Suprapubic skin (tissue), 4 donors: ENCODE measurements around the gene CTNND1. TPM values are rescaled to one million over a fixed set of nuclear protein-coding genes. Genes with fewer than 3 reads are reported as not detected.

Experiments used
- DNase-seq, 2 donors: peaks; one replicate each; pipeline ENCODE4 v3.0.0-alpha.2; 2019; ENCODE audit warnings: low spot score in 2 of 2
- H3K27ac ChIP-seq: fragments of 200-600 bp; sonication (generic); one replicate; pipeline ENCODE4 v1.5.1; 2019
- H3K27me3 ChIP-seq: fragments of 200-600 bp; sonication (generic); one replicate; pipeline ENCODE4 v1.5.1; 2019
- H3K36me3 ChIP-seq: fragments of 200-600 bp; sonication (generic); one replicate; pipeline ENCODE4 v1.5.1; 2019
- H3K4me1 ChIP-seq: fragments of 200-600 bp; sonication (generic); one replicate; pipeline ENCODE4 v1.5.1; 2019
- H3K4me3 ChIP-seq: fragments of 200-600 bp; sonication (generic); one replicate; pipeline ENCODE4 v1.5.1; 2019; ENCODE audit warnings: mild to moderate bottlenecking
- H3K9me3 ChIP-seq: fragments of 200-600 bp; sonication (generic); one replicate; pipeline ENCODE4 v1.5.1; 2019
- EP300 ChIP-seq: sonication (generic); formaldehyde crosslinking; IDR thresholded peaks from one replicate; pipeline ENCODE4 v1.6.1; 2017; ENCODE audit warnings: antibody characterized with exemption
- POLR2A ChIP-seq, 2 donors: fragments of 450-650 bp; IDR thresholded peaks; one replicate each; pipeline ENCODE4 v1.6.1; 2017; ENCODE audit warnings: antibody characterized with exemption in 2 of 2, mild to moderate bottlenecking in 2 of 2, moderate library complexity in 2 of 2
- POLR2AphosphoS5 ChIP-seq, 3 donors: sonication (generic); formaldehyde crosslinking; IDR thresholded peaks; one replicate each; pipeline ENCODE4 v1.6.1; 2017; ENCODE audit warnings: antibody characterized with exemption in 3 of 3
- whole genome bisulfite sequencing: methylation state at CpG from one replicate; pipeline ENCODE4 v1.1.5; 2018; 5-methylcytosine and 5-hydroxymethylcytosine counted together
- total RNA-seq, 4 donors: library from RNA; depleted of rRNA; stranded (reverse); fragments of >200 nt; gene quantifications; one replicate each; pipeline ENCODE4 v1.1.0, GENCODE V29; 2016
- TF ChIP-seq, protein P1 (sequence below), 2 donors: fragments of 200-600 bp in 1 of 2; fragments of 450-650 bp in 1 of 2; sonication (generic) in 1 of 2; IDR thresholded peaks; one replicate each; pipeline ENCODE4 v1.5.1; 2016 to 2019; ENCODE audit warnings: antibody characterized with exemption in 2 of 2, mild to moderate bottlenecking in 1 of 2, moderate library complexity in 1 of 2

The CTNND1 gene
- total RNA-seq, 4 donors from 2014 or later, result 216 to 336 (median 223) TPM

DNA sequence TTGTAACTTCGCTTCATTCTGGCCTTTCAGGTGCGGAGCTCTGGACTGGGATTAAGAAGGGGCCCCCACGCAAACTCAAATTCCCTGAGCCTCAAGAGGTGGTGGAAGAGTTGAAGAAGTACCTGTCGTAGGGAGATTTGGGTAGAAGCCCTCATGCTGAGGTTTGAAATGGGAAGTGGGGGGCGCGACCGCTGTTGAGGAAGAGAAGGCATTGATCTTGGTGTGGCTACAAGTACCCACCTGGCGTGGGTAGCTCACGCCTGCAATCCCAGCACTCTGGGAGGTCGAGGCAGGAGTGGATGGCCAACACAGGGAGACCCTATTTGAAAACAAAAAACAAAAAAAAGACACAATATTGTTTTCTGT lies 19.5 kb upstream of the CTNND1 start:
- no peak for DNase-seq
- WGBS, result 3% methylated on average over 10 of the region's 10 CpGs
- Histone ChIP-seq H3K4me1 (peaks cover 21% of the 10 kb centered on the region), H3K9me3 (no peaks in the 10 kb centered on the region), H3K4me3 (peak overlapping the region; percentile 81), H3K27ac (peak overlapping the region; percentile 95), H3K27me3 (no peaks in the 10 kb centered on the region), H3K36me3 (peaks cover 50% of the 10 kb centered on the region)
- no peak for TF ChIP-seq POLR2A (IDR thresholded peaks at IDR 0.05)
- TF ChIP-seq, protein P1, sequence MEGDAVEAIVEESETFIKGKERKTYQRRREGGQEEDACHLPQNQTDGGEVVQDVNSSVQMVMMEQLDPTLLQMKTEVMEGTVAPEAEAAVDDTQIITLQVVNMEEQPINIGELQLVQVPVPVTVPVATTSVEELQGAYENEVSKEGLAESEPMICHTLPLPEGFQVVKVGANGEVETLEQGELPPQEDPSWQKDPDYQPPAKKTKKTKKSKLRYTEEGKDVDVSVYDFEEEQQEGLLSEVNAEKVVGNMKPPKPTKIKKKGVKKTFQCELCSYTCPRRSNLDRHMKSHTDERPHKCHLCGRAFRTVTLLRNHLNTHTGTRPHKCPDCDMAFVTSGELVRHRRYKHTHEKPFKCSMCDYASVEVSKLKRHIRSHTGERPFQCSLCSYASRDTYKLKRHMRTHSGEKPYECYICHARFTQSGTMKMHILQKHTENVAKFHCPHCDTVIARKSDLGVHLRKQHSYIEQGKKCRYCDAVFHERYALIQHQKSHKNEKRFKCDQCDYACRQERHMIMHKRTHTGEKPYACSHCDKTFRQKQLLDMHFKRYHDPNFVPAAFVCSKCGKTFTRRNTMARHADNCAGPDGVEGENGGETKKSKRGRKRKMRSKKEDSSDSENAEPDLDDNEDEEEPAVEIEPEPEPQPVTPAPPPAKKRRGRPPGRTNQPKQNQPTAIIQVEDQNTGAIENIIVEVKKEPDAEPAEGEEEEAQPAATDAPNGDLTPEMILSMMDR (IDR thresholded peaks at IDR 0.05), result no peak
- TF ChIP-seq POLR2AphosphoS5 (IDR thresholded peaks at IDR 0.05), result no peak
- no peak for TF ChIP-seq EP300

GRCh38 chr11:57744357-57744756 lies 17.2 kb upstream of the CTNND1 start:
- 69% methylated on average over 1 of the region's 2 CpGs for WGBS
- H3K36me3 ChIP-seq, result peaks cover 35% of the 10 kb centered on the region
- no peak overlapping the region for H3K27ac ChIP-seq

DNA sequence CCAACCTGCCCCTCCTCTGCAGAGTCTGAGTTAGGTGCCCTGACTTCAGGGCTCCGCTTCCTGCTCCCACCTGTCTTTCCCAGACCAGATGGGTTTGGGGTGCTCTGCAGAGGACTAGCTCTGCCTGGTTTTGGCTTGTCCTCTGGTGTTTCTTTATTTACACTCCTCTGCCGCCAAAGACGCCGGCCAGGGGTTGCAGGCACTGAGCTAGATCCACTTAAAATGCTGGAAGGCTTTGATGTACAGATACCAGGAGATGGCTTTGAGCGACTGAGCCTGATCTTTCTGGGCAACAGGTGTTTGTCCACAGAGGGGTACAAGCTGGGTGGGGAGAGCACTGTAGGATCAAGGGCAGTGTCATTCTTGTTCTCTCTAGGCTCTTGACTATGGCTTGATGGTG lies 16.4 kb upstream of the CTNND1 start:
- no peak overlapping the region for H3K4me3 ChIP-seq
- 86% methylated on average over 5 of the region's 5 CpGs for WGBS
- H3K27ac ChIP-seq, result no peak overlapping the region
- H3K4me1 ChIP-seq, result peaks cover 21% of the 10 kb centered on the region
- DNase-seq, result no peak
- no peaks in the 10 kb centered on the region for H3K9me3 ChIP-seq
- H3K36me3 ChIP-seq, result peaks cover 33% of the 10 kb centered on the region
- H3K27me3 ChIP-seq, result no peaks in the 10 kb centered on the region
- no peak for TF ChIP-seq EP300
- TF ChIP-seq, protein P1 (IDR thresholded peaks at IDR 0.05), result no peak
- TF ChIP-seq POLR2A (IDR thresholded peaks at IDR 0.05), result no peak
- no peak for TF ChIP-seq POLR2AphosphoS5 (IDR thresholded peaks at IDR 0.05)

More at GRCh38 chr11:57744357-57744756, 17.2 kb upstream of the CTNND1 start:
- Histone ChIP-seq H3K9me3 (no peaks in the 10 kb centered on the region), H3K4me3 (no peak overlapping the region), H3K4me1 (peaks cover 21% of the 10 kb centered on the region), H3K27me3 (no peaks in the 10 kb centered on the region)
- DNase-seq, result no peak
- TF ChIP-seq POLR2A (IDR thresholded peaks at IDR 0.05) (no peak), POLR2AphosphoS5 (IDR thresholded peaks at IDR 0.05) (no peak)

DNA sequence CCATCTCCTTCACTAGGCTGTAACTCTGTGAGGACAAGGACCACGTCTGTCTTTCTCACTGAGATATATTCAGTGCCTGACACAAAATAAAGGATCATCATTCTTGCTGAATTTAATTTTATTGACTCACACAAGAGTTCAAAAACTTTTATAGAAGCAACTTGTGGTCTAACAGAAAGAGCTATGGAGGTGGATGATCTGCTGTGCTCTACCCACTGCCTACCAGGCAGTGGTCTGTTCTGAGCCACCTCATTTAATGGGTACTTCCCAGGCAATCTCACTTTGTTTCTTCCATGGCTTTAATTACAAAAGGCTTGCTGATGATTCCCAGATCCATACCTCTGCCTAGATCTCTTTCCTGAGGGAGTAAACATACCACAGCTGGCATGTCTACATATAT lies 14.7 kb upstream of the CTNND1 start:
- 85% methylated on average over 1 of the region's 1 CpG for WGBS

GRCh38 chr11:57751176-57751575 lies 10.4 kb upstream of the CTNND1 start:
- Histone ChIP-seq H3K27ac (no peak overlapping the region), H3K9me3 (no peaks in the 10 kb centered on the region), H3K4me1 (peaks cover 8% of the 10 kb centered on the region), H3K27me3 (no peaks in the 10 kb centered on the region), H3K36me3 (peaks cover 3% of the 10 kb centered on the region), H3K4me3 (no peak overlapping the region)
- TF ChIP-seq POLR2A (IDR thresholded peaks at IDR 0.05) (no peak), POLR2AphosphoS5 (IDR thresholded peaks at IDR 0.05) (no peak), EP300 (no peak)
- TF ChIP-seq, protein P1 (IDR thresholded peaks at IDR 0.05), result no peak
- no peak for DNase-seq

More for the DNA sequence above, 14.7 kb upstream of the CTNND1 start:
- TF ChIP-seq, protein P1 (IDR thresholded peaks at IDR 0.05), result no peak
- TF ChIP-seq EP300, result no peak
- Histone ChIP-seq H3K27me3 (no peaks in the 10 kb centered on the region), H3K9me3 (no peaks in the 10 kb centered on the region), H3K4me3 (no peak overlapping the region), H3K4me1 (peaks cover 20% of the 10 kb centered on the region), H3K27ac (no peak overlapping the region), H3K36me3 (peaks cover 33% of the 10 kb centered on the region)
- no peak for DNase-seq

GRCh38 chr11:57751676-57752253 lies 9.8 kb upstream of the CTNND1 start, which contains the start of gene BTBD18:
TSS of gene BTBD18 (minus strand) at chr11:57751819. CDS start at chr11:57751188, 631 bp downstream.
- no peak within 1 kb of the TSS for H3K27ac ChIP-seq
- H3K4me3 ChIP-seq, result no peak within 1 kb of the TSS
- no peaks in the 10 kb centered on the region for H3K27me3 ChIP-seq
- H3K9me3 ChIP-seq, result no peaks in the 10 kb centered on the region
- H3K4me1 ChIP-seq, result peaks cover 8% of the 10 kb centered on the region
- TF ChIP-seq POLR2AphosphoS5 (IDR thresholded peaks at IDR 0.05) (no peak), EP300 (no peak), POLR2A (IDR thresholded peaks at IDR 0.05) (no peak)
- TF ChIP-seq, protein P1 (IDR thresholded peaks at IDR 0.05), result peak; percentile 16 to 31
- WGBS, result 55% methylated on average over 10 of the region's 10 CpGs
- H3K36me3 ChIP-seq, result peaks cover 3% of the 10 kb centered on the region
- DNase-seq, result no peak
